ENCODE measurements around the gene GTPBP2.
A peak's percentile ranks its signal among the peaks of the same experiment; 100 is the strongest.
"Not testable (repeated sequence)": the region's sequence is repeated elsewhere in the genome, so short reads cannot be mapped to it uniquely, and the experiment has no call there.

The GTPBP2 gene

GRCh38 chr6:43624786-43625288, 4.2 kb downstream of the GTPBP2 start:
- no peak for DNase-seq (ENCODE audit: low read depth in 4 of 4, low spot score in 1 of 4)

GRCh38 chr6:43623880-43624785, 4.9 kb downstream of the GTPBP2 start:
- DNase-seq (ENCODE audit: low read depth in 4 of 4, low spot score in 1 of 4) = no peak

DNA sequence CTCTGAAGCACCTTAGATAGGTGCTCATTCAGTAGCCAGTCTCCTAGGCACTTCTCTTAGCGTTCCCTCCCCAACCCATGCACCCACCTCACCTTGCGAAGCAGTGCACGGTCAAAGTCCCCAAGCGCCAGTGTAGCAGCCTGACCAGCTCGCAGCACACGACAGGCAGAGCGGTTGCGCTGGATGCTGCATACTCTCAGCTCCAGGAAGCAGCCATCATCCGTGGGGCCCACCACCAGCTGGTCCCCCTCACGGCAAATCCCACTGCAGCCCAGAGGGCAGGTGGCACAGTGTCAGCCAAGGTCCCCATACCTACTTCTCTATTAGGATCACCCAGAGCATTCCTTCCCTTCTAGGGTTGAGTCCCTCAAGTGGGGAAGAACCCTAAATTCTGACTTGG, 6.5 kb downstream of the GTPBP2 start:
- DNase-seq (ENCODE audit: low read depth in 4 of 4, low spot score in 1 of 4) = no peak

GRCh38 chr6:43621836-43622180, 7.3 kb downstream of the GTPBP2 start:
- no peak for DNase-seq (ENCODE audit: low read depth in 4 of 4, low spot score in 1 of 4)

GRCh38 chr6:43621078-43621835, 7.8 kb downstream of the GTPBP2 start:
- DNase-seq (ENCODE audit: low read depth in 4 of 4, low spot score in 1 of 4) = no peak

- no peak for DNase-seq (ENCODE audit: low read depth in 4 of 4, low spot score in 1 of 4)
These were observed 12.2 kb downstream of the GTPBP2 start for GRCh38 chr6:43616725-43617472.

- no peak for DNase-seq (ENCODE audit: low read depth in 4 of 4, low spot score in 1 of 4)
These were observed 14.7 kb downstream of the GTPBP2 start for GRCh38 chr6:43614396-43614730.

- DNase-seq (ENCODE audit: low read depth in 4 of 4, low spot score in 1 of 4) = no peak
These were observed 15.2 kb downstream of the GTPBP2 start for GRCh38 chr6:43613721-43614395.

DNA sequence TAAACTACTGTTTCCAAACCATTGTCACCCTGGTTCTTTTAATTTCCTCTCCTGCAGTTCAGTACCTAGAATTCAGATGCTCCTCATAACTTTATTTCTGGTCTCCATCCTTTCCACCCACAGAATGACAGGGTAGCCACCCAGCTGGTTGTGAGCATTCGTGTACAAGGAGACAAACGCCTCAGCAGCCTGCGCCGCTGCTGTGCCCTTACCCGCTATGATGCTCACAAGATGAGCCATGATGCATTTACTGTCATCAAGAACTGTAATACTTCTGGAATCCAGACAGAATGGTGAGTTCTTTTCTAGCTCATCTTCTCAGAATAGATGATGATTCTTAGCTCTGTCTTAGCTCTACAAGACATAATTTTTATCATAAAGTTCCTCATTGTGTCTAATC, 18.6 kb downstream of the GTPBP2 start:
- no peak for DNase-seq (ENCODE audit: low read depth in 4 of 4, low spot score in 1 of 4)

GRCh38 chr6:43609402-43609801, 19.7 kb downstream of the GTPBP2 start:
- no peak for DNase-seq (ENCODE audit: low read depth in 4 of 4, low spot score in 1 of 4)

- DNase-seq (ENCODE audit: low read depth in 4 of 4, low spot score in 1 of 4) = no peak
These were observed 20.3 kb downstream of the GTPBP2 start for GRCh38 chr6:43608807-43609206.

- DNase-seq (ENCODE audit: low read depth in 4 of 4, low spot score in 1 of 4) = peak; percentile 29 to 38 (median 33)
These were observed 20.7 kb downstream of the GTPBP2 start for GRCh38 chr6:43608310-43608763.

DNA sequence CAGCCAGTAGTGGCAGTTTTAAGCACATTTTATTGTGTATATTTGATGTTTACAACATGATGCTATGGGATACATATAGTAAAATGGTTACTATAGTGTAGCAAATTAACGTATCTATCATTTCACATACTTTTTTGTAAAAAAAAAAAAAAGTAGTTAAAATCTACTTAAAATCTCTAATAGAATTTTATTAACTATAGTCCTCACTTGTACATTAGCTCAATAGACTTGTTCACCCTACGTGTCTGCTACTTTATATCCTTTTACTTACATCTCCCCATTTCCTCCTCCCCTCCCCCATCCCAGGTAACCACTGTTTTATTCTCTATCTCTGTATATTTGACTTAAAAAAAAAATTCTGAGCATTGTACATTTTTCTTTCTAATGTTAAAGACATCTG, 23.0 kb downstream of the GTPBP2 start:
- no peak for DNase-seq (ENCODE audit: low read depth in 4 of 4, low spot score in 1 of 4)

DNA sequence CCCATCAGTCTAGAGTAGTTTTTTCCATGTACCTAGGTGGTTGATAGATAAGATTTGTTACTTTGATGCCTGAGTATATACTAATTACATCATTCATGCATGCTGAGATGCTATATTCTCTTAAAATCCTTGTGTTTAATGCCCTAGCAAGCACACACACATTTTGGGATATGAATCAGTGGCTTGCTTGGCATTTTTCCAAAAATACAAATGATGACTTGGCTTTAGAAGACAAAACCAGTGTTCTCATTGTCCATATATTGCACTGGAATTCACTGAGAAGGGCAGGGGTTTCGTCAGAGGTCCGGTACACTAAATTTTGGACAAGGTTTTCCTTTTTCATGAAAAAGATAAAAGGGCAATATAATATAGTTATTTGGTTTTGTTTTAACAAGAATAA, 24.9 kb downstream of the GTPBP2 start:
- no peak for DNase-seq (ENCODE audit: low read depth in 4 of 4, low spot score in 1 of 4)

DNA sequence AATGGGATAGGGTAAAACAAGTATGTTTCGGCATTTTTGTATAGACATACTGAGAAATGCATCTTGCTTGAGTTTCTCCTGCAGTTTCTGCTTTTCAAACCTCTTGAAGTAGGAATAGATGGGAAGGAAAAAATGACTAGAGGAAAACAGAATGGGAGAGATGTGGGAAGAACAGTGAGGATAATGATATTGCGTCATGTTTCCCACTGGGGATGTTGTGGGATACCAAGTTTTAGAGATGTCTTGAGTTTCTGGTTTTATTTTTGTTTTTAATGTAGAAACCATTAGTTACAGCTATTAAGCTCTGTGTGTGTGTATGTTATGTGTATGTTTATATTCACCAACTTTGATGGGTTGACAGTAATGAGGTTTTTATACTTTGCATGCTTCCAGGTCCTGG, 28.5 kb downstream of the GTPBP2 start:
- DNase-seq (ENCODE audit: low read depth in 4 of 4, low spot score in 1 of 4) = no peak

- no peak for DNase-seq (ENCODE audit: low read depth in 4 of 4, low spot score in 1 of 4)
These were observed 35.1 kb downstream of the GTPBP2 start for GRCh38 chr6:43593938-43594337.

DNA sequence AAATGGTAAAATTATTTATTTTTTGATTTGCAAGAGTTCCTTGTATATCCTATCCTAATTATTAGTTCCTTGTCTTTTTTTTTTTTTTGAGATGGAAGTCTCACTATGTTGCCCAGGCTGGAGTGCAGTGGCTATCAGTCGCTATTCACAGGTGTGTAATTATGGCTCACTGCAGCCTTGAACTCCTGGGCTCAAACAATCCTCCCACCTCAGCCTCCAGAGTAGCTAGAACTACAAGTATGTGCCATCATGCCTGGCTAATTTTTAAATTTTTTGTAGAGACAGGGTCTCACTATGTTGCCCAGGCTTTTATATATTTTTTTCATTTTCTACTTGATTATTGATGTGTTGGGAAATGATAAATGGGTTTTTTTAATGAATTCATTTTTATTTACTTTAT, 39.5 kb downstream of the GTPBP2 start:
- DNase-seq (ENCODE audit: low read depth in 4 of 4, low spot score in 1 of 4) = not testable (repeated sequence)

- DNase-seq (ENCODE audit: low read depth in 4 of 4, low spot score in 1 of 4) = no peak
These were observed 40.9 kb downstream of the GTPBP2 start for GRCh38 chr6:43588194-43588593.

- DNase-seq (ENCODE audit: low read depth in 4 of 4, low spot score in 1 of 4) = no peak
These were observed 44.0 kb downstream of the GTPBP2 start for GRCh38 chr6:43584892-43585570.

GRCh38 chr6:43582911-43583310, 46.2 kb downstream of the GTPBP2 start:
- DNase-seq (ENCODE audit: low read depth in 4 of 4, low spot score in 1 of 4) = no peak
